HepG2 (cell line): ENCODE data around the gene NSF. TPM values are rescaled to one million over a fixed set of nuclear protein-coding genes. Genes with fewer than 3 reads are reported as not detected.

Experiments
- AKAP8 ChIP-seq: sonication (generic); formaldehyde crosslinking; IDR thresholded peaks from 2 replicates; pipeline ENCODE4 v1.5.1; 2020; ENCODE audit warnings: mild to moderate bottlenecking, missing genetic modification reagents
- ATM ChIP-seq: fragments of 450-650 bp; IDR thresholded peaks from 2 replicates; pipeline ENCODE4 v1.7.1; 2017; ENCODE audit warnings: mild to moderate bottlenecking, borderline replicate concordance
- HNF4A ChIP-seq: sonication (generic); formaldehyde crosslinking; IDR thresholded peaks from 2 replicates; pipeline ENCODE4 v1.4.0; 2020; ENCODE audit warnings: missing genetic modification reagents
- MIER2 ChIP-seq: IDR thresholded peaks from 2 replicates; pipeline ENCODE4 v1.6.1; 2016; ENCODE audit warnings: missing biosample characterization, missing genetic modification reagents
- MXD1 ChIP-seq: sonication (generic); formaldehyde crosslinking; IDR thresholded peaks from 2 replicates; pipeline ENCODE4 v1.4.0; 2020; ENCODE audit warnings: mild to moderate bottlenecking, missing genetic modification reagents
- NFKBIZ ChIP-seq: IDR thresholded peaks from 2 replicates; pipeline ENCODE4 v1.6.1; 2018; ENCODE audit warnings: missing genetic modification reagents, missing compliant biosample characterization
- NR0B2 ChIP-seq: sonication (generic); formaldehyde crosslinking; IDR thresholded peaks from 2 replicates; pipeline ENCODE4 v1.4.0; 2020; ENCODE audit warnings: mild to moderate bottlenecking, missing genetic modification reagents
- PLRG1 ChIP-seq: fragments of 450-650 bp; conservative IDR thresholded peaks from 2 replicates; pipeline ENCODE4 v1.6.1; 2016
- RELA ChIP-seq: sonication (generic); formaldehyde crosslinking; IDR thresholded peaks from 2 replicates; pipeline ENCODE4 v1.4.0; 2020; ENCODE audit warnings: missing genetic modification reagents
- SKIL ChIP-seq: sonication (generic); formaldehyde crosslinking; IDR thresholded peaks from 2 replicates; pipeline ENCODE4 v1.8.0; 2022; ENCODE audit warnings: missing genetic modification reagents, mild to moderate bottlenecking, moderate library complexity, borderline replicate concordance
- SP1 ChIP-seq, 2 experiments: fragments of 450-650 bp in 1 of 2; sonication (generic) in 1 of 2; formaldehyde crosslinking in 1 of 2; IDR thresholded peaks; 2 replicates each; pipeline versions ENCODE4 v1.4.0 to v1.6.1; 2016 to 2020; ENCODE audit warnings: missing genetic modification reagents in 1 of 2
- XBP1 ChIP-seq: sonication (generic); formaldehyde crosslinking; IDR thresholded peaks from 2 replicates; pipeline ENCODE4 v1.5.0; 2020; ENCODE audit warnings: missing genetic modification reagents
- ZFP91 ChIP-seq: sonication (generic); formaldehyde crosslinking; IDR thresholded peaks from 2 replicates; pipeline ENCODE4 v1.9.0; 2022; ENCODE audit warnings: missing genetic modification reagents, mild to moderate bottlenecking, borderline replicate concordance
- ZNF136 ChIP-seq: sonication (generic); formaldehyde crosslinking; IDR thresholded peaks from 2 replicates; pipeline ENCODE4 v1.8.1; 2022; ENCODE audit warnings: low read depth, mild to moderate bottlenecking, moderate library complexity, missing genetic modification reagents
- ZNF20 ChIP-seq: sonication (generic); formaldehyde crosslinking; IDR thresholded peaks from 2 replicates; pipeline ENCODE4 v1.4.0; 2020; ENCODE audit warnings: mild to moderate bottlenecking, moderate library complexity, missing genetic modification reagents
- ZNF282 ChIP-seq: fragments of 450-650 bp; IDR thresholded peaks from 2 replicates; pipeline ENCODE4 v1.6.1; 2018; ENCODE audit not compliant: partially characterized antibody
- ZNF335 ChIP-seq: sonication (generic); formaldehyde crosslinking; IDR thresholded peaks from 2 replicates; pipeline ENCODE4 v1.4.0; 2020; ENCODE audit warnings: missing genetic modification reagents
- ZNF430 ChIP-seq: sonication (generic); formaldehyde crosslinking; IDR thresholded peaks from 2 replicates; pipeline ENCODE4 v1.9.0; 2021; ENCODE audit warnings: mild to moderate bottlenecking, missing genetic modification reagents
- ZNF44 ChIP-seq: sonication (generic); formaldehyde crosslinking; IDR thresholded peaks from 2 replicates; pipeline ENCODE4 v1.5.1; 2020; ENCODE audit warnings: mild to moderate bottlenecking, missing genetic modification reagents
- ZNF746 ChIP-seq: sonication (generic); formaldehyde crosslinking; IDR thresholded peaks from 2 replicates; pipeline ENCODE4 v1.8.0; 2022; ENCODE audit warnings: mild to moderate bottlenecking, missing genetic modification reagents
- polyA plus RNA-seq, 8 experiments: library from polyadenylated mRNA; depleted of rRNA in 3 of 8; stranded (reverse) in 7 of 8; unstranded in 1 of 8; fragments of >200 nt; fragmentation: Illumina TruSeq in 4 of 8; extraction: Trizol in 4 of 8; gene quantifications; 2 replicates each; pipeline versions ENCODE4 v1.2.1 to v1.2.3, GENCODE V29; 2011 to 2016; ENCODE audit warnings: low read depth in 4 of 8, missing spikeins in 1 of 8, mixed read lengths in 1 of 8; ENCODE audit not compliant: insufficient read depth in 1 of 8
- total RNA-seq, 5 experiments: library from RNA; depleted of rRNA; stranded (reverse); fragments of >200 nt; fragmentation: Illumina TruSeq; extraction: Trizol; gene quantifications; 2 replicates each; pipeline ENCODE4 v1.2.3, GENCODE V29; 2016; ENCODE audit warnings: low read depth in 1 of 5
- TF ChIP-seq, protein P1 (sequence below): sonication (generic); IDR thresholded peaks from 2 replicates; pipeline ENCODE4 v1.6.1; 2016; ENCODE audit warnings: low read depth, borderline replicate concordance
- TF ChIP-seq, protein P2 (sequence below): sonication (generic); formaldehyde crosslinking; IDR thresholded peaks from 2 replicates; pipeline ENCODE4 v1.4.0; 2020; ENCODE audit warnings: missing genetic modification reagents, mild to moderate bottlenecking, borderline replicate concordance
- TF ChIP-seq, protein P3 (sequence below): sonication (generic); formaldehyde crosslinking; IDR thresholded peaks from 2 replicates; pipeline ENCODE4 v1.5.0; 2020; ENCODE audit warnings: missing genetic modification reagents

Gene NSF
- total and polyA plus RNA-seq, 2 of the 13 experiments (the other 11 are each of a cell fraction or from before 2014, with no cell fraction given): 21.9 to 37.8 TPM

GRCh38 chr17:46772475-46773220 lies 182.2 kb downstream of the NSF start (continued):
- TF ChIP-seq, protein P1, sequence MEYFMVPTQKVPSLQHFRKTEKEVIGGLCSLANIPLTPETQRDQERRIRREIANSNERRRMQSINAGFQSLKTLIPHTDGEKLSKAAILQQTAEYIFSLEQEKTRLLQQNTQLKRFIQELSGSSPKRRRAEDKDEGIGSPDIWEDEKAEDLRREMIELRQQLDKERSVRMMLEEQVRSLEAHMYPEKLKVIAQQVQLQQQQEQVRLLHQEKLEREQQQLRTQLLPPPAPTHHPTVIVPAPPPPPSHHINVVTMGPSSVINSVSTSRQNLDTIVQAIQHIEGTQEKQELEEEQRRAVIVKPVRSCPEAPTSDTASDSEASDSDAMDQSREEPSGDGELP: peak; percentile 39; the same call in 1 of the 2 replicates
- no peak for TF ChIP-seq MXD1 (CRISPR knock-in tag)
- no peak for TF ChIP-seq ZNF746 (CRISPR knock-in tag)
- 0 out of 2 replicates have a peak, but pooled peaks have one; percentile 12 for TF ChIP-seq ZNF430
- peak; percentile 62 for TF ChIP-seq HNF4A (CRISPR knock-in tag)
- TF ChIP-seq MIER2: no peak
- TF ChIP-seq, protein P2, sequence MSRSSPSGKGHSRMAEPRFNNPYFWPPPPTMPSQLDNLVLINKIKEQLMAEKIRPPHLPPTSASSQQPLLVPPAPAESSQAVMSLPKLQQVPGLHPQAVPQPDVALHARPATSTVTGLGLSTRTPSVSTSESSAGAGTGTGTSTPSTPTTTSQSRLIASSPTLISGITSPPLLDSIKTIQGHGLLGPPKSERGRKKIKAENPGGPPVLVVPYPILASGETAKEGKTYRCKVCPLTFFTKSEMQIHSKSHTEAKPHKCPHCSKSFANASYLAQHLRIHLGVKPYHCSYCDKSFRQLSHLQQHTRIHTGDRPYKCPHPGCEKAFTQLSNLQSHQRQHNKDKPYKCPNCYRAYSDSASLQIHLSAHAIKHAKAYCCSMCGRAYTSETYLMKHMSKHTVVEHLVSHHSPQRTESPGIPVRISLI (CRISPR knock-in tag): no peak
- TF ChIP-seq NFKBIZ (CRISPR knock-in tag): no peak
- TF ChIP-seq RELA: no peak
- TF ChIP-seq NR0B2 (CRISPR knock-in tag): no peak
- no peak for TF ChIP-seq AKAP8 (CRISPR knock-in tag)
- TF ChIP-seq ZNF335 (CRISPR knock-in tag): no peak; the same call in 1 of the 2 replicates
- TF ChIP-seq, protein P3, sequence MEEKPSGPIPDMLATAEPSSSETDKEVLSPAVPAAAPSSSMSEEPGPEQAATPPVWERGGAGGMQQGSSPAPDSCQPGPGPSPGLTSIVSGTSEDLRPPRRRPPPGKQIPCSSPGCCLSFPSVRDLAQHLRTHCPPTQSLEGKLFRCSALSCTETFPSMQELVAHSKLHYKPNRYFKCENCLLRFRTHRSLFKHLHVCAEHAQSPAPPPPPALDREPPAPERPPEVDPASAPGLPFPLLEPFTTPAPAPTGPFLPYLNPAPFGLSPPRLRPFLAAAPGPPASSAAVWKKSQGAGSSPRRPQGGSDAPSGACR (CRISPR knock-in tag): no peak
- 0 out of 2 replicates have a peak, but pooled peaks have one; percentile 26 for TF ChIP-seq SKIL (CRISPR knock-in tag)
- no peak for TF ChIP-seq ZNF44
- no peak for TF ChIP-seq PLRG1
- TF ChIP-seq XBP1 (CRISPR knock-in tag): no peak
- no peak; the same call in 1 of the 2 replicates for TF ChIP-seq ZFP91 (CRISPR knock-in tag)
- TF ChIP-seq ZNF136: no peak
- no peak for TF ChIP-seq ZNF282
- TF ChIP-seq SP1 (IDR thresholded peaks at IDR 0.05): no peak
- TF ChIP-seq SP1 (CRISPR knock-in tag; IDR thresholded peaks at IDR 0.05): no peak
- TF ChIP-seq ATM: no peak
- no peak for TF ChIP-seq ZNF20
